Fibroblast of skin of left biceps (primary cell): ENCODE measurements around the gene RBM20.

Experiments
- DNase-seq, 2 experiments: peaks; one replicate each; pipeline ENCODE4 v3.0.0-alpha.2; 2013; ENCODE audit warnings: low read depth in 2 of 2

RBM20 gene

GRCh38 chr10:110786172-110786571 lies 142.0 kb downstream of the RBM20 start:
- no peak for DNase-seq

GRCh38 chr10:110788620-110789385 lies 144.7 kb downstream of the RBM20 start:
- no peak for DNase-seq

DNA sequence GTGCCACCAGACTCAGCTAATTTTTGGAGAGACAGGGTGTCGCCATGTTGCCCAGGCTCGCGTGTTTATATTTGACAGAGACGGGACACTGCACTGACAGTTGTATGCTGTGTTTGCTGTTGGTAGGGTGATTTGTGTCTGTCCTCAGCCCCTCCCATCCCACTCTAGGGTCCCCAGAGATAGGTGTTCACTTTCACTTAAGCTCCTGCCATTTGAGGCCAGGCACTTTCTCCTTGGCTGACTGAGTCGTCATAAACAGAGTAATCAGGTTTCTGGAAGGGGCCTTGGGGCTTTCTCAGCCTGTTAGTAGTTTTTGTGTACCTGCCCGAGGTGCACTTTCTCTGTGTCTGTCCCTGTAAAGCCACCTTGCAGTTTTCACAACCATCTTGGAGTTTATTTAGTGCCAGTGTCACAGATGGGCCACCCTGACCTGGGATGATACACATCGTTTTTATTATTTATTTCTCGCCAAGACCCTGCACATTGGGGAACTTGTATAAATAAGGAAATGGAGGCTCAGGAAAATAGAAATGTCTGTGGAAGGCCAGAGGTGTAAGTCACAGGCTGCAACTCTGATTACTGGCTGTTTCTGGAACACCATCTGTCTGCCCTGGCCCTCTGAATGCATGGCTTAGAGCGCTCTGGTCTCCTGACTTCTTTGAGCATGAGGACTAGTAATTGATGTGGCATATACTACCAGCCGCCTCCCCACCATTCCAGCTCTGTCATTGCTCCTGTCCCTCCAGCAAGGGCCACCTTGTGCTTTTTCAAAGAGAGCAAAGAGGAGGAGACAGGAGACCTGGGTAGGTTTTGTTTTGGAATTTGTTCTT lies 145.7 kb downstream of the RBM20 start:
- no peak for DNase-seq

DNA sequence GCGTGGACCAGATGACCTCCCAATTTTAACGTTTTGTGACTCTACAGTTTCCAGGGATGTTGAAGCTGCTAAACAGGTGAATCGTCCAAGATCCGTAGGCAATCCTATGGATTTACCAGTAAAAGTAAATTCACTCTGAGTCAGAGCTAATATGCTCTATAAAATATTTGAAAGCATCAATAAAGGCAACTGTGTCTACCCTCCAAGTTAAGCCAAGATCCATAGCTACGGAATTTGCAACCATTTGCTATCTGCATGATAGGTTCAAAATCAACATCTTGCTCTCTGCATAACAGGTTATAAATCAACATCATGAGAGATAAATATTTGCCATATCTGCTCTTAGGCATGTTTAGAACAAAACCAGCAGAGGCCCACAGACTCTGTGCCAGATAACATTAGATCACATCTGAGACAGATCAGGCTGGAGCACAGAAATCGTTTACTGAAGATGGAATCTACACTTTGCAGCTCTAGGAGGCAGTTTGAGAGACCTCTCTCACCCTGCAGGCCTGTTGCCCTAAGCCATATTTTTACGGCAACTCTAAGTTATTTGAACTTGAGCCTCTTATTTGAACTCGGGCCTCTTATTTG lies 146.9 kb downstream of the RBM20 start:
- DNase-seq: no peak

- DNase-seq: no peak
Measured at GRCh38 chr10:110791541-110792073, 147.5 kb downstream of the RBM20 start.

GRCh38 chr10:110792476-110793125 lies 148.5 kb downstream of the RBM20 start:
- no peak for DNase-seq

- DNase-seq: no peak
Measured at GRCh38 chr10:110793128-110793812, 149.1 kb downstream of the RBM20 start.

- DNase-seq: no peak
Measured at GRCh38 chr10:110793886-110794285, 149.8 kb downstream of the RBM20 start.

DNA sequence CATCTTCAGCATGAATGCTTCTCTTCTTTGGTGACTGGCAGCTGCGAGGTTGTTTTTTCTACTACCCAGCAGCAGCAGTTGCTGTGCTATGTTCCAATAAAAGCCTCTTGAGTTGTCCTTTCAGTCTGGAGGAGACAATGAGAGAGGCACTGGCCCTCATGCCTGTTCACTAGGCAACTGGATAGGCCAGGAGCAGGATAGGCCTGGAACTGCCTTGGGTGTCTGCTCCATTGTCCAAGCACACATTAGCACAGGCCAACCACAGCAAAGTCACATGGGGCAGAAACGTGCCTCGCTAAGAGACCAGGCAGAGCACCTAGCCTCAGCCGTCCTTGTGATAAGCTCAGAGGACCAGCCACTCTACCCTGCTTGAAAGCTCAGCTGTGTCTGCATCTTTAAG lies 150.7 kb downstream of the RBM20 start:
- no peak for DNase-seq

GRCh38 chr10:110797416-110797815 lies 153.3 kb downstream of the RBM20 start:
- DNase-seq: no peak

DNA sequence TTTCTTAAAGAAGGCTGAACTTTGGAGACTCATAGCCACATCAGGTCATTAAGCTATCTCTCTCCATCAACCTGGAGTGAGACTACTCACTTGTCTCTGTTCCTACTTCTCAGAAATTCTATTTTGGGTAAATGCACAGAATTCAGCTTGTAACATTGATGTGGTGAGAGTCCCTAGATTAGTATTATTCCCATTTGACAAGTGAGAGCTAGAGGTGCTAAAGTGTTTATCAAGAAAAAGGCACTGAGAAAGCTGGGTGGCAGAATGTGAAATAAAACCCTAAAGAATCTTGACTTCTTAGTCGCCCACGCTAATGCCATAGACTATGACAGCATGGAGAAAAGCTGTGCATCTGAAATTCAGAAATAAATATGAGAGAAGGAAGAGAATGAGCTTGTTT lies 154.2 kb downstream of the RBM20 start:
- no peak for DNase-seq

- peak; percentile 36 to 42 for DNase-seq
Measured at GRCh38 chr10:110802090-110802489, 158.0 kb downstream of the RBM20 start.

- peak in 1 of 2 experiments; percentile 12 for DNase-seq
Measured at GRCh38 chr10:110802551-110803238, 158.6 kb downstream of the RBM20 start.

DNA sequence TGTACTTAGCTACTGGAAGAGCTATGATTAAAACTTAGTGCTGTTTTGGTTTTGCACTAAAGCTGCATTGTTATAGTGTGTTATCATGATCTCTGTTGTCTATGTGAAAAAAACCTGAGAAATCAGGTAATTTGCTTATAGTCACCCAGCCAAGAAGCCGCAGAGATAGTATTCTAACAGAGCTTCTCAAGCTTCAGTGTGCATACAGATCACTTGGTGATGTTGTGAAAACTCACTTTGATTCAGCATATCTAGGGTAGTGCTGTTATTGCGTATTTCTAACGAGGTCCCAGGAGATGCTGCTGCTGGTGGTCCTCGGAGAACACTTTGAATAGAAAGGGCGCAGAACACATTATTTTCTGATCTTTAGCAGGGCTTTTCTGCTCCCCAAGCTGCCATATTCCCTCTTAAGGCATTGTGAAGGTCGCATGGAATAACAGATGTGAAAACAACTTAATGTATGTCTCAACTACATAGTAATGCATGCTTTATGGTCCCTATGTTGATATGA lies 159.2 kb downstream of the RBM20 start:
- no peak for DNase-seq

DNA sequence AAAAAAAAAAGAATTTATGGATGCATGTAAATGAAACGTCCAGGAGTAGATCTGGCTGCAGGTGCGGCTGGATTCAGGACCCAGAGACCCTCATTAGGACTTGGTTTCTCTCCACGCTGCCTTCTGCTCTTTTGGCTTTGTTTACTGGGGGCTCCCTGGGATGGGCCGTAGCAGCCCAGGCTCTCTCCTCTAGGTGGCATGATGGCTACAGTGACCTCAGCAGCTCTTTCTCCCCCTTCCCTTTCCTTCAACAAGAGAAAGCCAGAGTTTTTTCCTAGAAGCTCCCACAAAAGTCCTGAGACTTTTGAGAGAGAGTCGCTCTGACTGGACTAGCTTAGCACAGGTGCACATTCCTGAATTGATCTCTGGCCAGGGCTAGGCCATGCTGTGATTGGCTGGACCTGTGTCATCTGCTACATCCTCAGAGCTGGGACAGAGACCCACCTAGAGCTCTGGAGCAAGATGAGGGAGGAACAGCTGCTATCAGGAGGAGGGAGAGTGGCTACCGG lies 159.7 kb downstream of the RBM20 start:
- peak in 1 of 2 experiments; percentile 10 for DNase-seq

GRCh38 chr10:110804376-110804775 lies 160.2 kb downstream of the RBM20 start:
- DNase-seq: no peak

DNA sequence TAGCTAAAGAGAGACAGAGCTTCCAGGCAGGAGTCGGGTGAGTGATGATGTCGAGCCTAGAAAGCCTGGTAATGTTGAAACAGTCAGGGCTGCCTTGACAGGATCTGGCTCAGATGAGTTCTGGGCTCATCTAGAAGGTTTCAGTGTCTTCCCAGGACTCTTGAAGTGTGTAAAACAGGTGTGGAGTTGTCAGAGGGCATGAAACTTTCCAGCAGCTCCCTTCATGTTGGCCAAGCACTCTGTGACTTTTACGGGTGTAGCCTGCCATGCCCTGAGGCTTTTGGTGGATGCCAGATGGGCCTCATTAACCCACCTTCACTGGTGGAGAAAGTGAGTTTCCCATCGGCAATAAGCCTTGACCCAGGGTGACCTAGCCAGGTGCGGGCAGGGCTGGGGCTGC lies 161.2 kb downstream of the RBM20 start:
- DNase-seq: no peak

DNA sequence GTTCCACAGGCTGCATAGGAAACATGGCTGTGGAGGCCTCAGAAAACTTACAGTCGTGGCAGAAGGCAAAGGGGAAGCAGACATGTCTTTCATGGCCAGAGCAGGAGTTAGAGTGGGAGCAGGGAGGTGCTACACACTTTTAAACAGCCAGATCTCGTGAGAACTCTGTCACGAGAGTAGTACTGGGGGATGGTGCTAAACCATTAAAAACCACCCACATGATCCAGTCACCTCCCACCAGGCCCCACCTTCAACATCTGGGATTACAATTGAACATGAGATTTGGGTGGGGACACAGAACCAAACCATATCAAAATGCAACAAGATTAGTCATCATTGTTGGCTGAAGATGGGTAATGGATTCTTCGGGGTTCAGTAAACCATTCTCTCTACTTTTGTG lies 162.2 kb downstream of the RBM20 start:
- DNase-seq: no peak

GRCh38 chr10:110808123-110808522 lies 164.0 kb downstream of the RBM20 start:
- DNase-seq: no peak

- DNase-seq: no peak
Measured at GRCh38 chr10:110808615-110809014, 164.5 kb downstream of the RBM20 start.
